Fibroblast of lung (primary cell): ENCODE results near the gene KLHL21. TPM values are rescaled to one million over a fixed set of nuclear protein-coding genes. Genes with fewer than 3 reads are reported as not detected.

Experiments used
- DNase-seq, 2 donors: peaks; one replicate each; pipeline versions ENCODE4 v3.0.0 to v3.0.0-alpha.2; 2010; ENCODE audit warnings: low read depth in 2 of 2
- H2AFZ ChIP-seq: 2 replicates; pipeline ENCODE4 v1.5.1; 2012; ENCODE audit warnings: low read length, control low read depth, inconsistent platforms
- H3K27ac ChIP-seq: 2 replicates; pipeline ENCODE4 v1.5.1; 2011; ENCODE audit warnings: low read length, control low read depth; ENCODE audit not compliant: insufficient read depth
- H3K27me3 ChIP-seq: 2 replicates; pipeline ENCODE4 v1.5.1; 2011; ENCODE audit warnings: mild to moderate bottlenecking, low read length; ENCODE audit not compliant: control insufficient read depth, insufficient read depth
- H3K36me3 ChIP-seq: 2 replicates; pipeline ENCODE4 v1.5.1; 2011; ENCODE audit warnings: low read length; ENCODE audit not compliant: control insufficient read depth, insufficient read depth
- H3K4me1 ChIP-seq: 2 replicates; pipeline ENCODE4 v1.5.1; 2011; ENCODE audit warnings: low read length; ENCODE audit not compliant: control insufficient read depth, insufficient read depth; ENCODE audit errors: extremely low read depth
- H3K4me2 ChIP-seq: 2 replicates; pipeline ENCODE4 v1.5.1; 2011; ENCODE audit warnings: low read length, control low read depth; ENCODE audit not compliant: insufficient read depth; ENCODE audit errors: extremely low read depth
- H3K4me3 ChIP-seq, 4 experiments: fragments of 200-600 bp in 1 of 4; sonication (generic) in 1 of 4; replicated peaks in 1 of 4; 2 replicates each; pipeline ENCODE4 v1.5.1; 2011 to 2016; ENCODE audit warnings: low read length in 4 of 4, low read depth in 3 of 4, mild to moderate bottlenecking in 3 of 4, control low read depth in 2 of 4, inconsistent platforms in 1 of 4, mixed read lengths in 1 of 4; ENCODE audit not compliant: insufficient read depth in 1 of 4; ENCODE audit errors: control extremely low read depth in 1 of 4
- H3K79me2 ChIP-seq: 2 replicates; pipeline ENCODE4 v1.5.1; 2012; ENCODE audit warnings: mild to moderate bottlenecking, low read length, inconsistent platforms; ENCODE audit not compliant: control insufficient read depth, insufficient read depth
- H3K9ac ChIP-seq: 2 replicates; pipeline ENCODE4 v1.5.1; 2011; ENCODE audit warnings: mild to moderate bottlenecking, low read length, control low read depth; ENCODE audit not compliant: insufficient read depth
- H3K9me3 ChIP-seq: 2 replicates; pipeline ENCODE4 v1.5.1; 2012; ENCODE audit warnings: low read depth, low read length; ENCODE audit not compliant: control insufficient read depth, insufficient read depth
- H4K20me1 ChIP-seq: 2 replicates; pipeline ENCODE4 v1.5.1; 2011; ENCODE audit warnings: low read length; ENCODE audit not compliant: control insufficient read depth, insufficient read depth; ENCODE audit errors: extremely low read depth
- CTCF ChIP-seq, 2 donors: IDR thresholded peaks in 1 of 2; conservative IDR thresholded peaks in 1 of 2; 1 replicate in 1 of 2; 2 replicates in 1 of 2; pipeline ENCODE4 v1.5.1; 2011 to 2012; ENCODE audit warnings: low read length in 2 of 2, control low read depth in 1 of 2, inconsistent platforms in 1 of 2, low read depth in 1 of 2, mild to moderate bottlenecking in 1 of 2
- EZH2 ChIP-seq: IDR thresholded peaks from 2 replicates; pipeline ENCODE4 v1.5.1; 2012; ENCODE audit warnings: low read length, control low read depth, mild to moderate bottlenecking; ENCODE audit errors: missing control alignments
- polyA plus RNA-seq, 2 donors: library from polyadenylated mRNA; depleted of rRNA in 1 of 2; stranded (reverse) in 1 of 2; unstranded in 1 of 2; fragments of >200 nt; gene quantifications; 2 replicates each; pipeline ENCODE4 v1.2.1, GENCODE V29; 2011 to 2012; ENCODE audit warnings: missing spikeins in 1 of 2
- total RNA-seq: library from RNA; depleted of rRNA; stranded (reverse); fragments of >200 nt; gene quantifications from 2 replicates; pipeline ENCODE4 v1.2.1, GENCODE V29; 2014

Gene KLHL21
- total and polyA plus RNA-seq, 2 donors (not counting 1 experiment from before 2014, with no cell fraction given), result 11.7 to 44.9 TPM

- H3K27me3 ChIP-seq, result no peaks in the 10 kb centered on the region
Observed at GRCh38 chr1:6588128-6588892, 14.4 kb downstream of the KLHL21 start.

DNA sequence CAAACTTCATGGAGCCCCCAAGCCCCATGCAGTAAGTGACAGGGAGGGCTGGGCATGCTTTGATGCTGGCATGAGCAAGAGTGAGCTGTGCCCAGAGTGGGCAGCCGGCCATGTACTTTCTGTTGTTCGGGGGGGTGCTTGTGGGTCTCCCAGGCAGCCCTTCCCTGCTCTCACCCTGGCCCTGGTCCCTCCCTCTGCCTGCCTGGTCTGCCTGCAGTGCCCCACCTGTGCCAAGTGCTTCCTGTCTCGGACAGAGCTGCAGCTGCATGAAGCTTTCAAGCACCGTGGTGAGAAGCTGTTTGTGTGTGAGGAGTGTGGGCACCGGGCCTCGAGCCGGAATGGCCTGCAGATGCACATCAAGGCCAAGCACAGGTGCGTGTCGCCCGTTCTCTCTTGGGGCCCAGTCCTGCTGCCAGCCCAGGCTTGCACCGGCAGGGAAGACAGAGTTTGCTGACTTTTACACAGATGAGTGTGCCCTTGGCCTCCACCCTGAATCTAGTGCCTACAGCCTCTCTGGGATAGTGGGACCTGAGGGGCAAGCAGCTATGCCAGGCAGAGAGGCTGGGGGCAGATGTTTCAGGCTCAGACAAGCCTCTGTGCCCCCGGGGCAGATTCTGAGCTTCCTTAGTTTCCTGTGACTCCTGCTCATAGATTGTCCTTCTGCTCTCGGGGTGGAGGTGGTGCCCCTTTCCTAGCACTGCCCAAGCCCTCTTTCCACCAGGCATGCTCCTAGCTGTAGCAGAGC is 15.2 kb downstream of the KLHL21 start:
- TF ChIP-seq EZH2 (no peak), CTCF (conservative IDR thresholded peaks at IDR 0.05 in 1 of 2, IDR thresholded peaks at IDR 0.05 in 1 of 2; ENCODE audit: low read depth in 1 of 2, low read length in 2 of 2) (no peak)
- Histone ChIP-seq H3K36me3 (peaks cover 11% of the 10 kb centered on the region), H4K20me1 (no peaks in the 10 kb centered on the region)

More at GRCh38 chr1:6588128-6588892, 14.4 kb downstream of the KLHL21 start:
- no peak overlapping the region for H3K9ac ChIP-seq
- peaks cover 4% of the 10 kb centered on the region for H3K79me2 ChIP-seq
- DNase-seq, result no peak
- no peaks in the 10 kb centered on the region for H3K4me1 ChIP-seq
- no peak overlapping the region for H3K27ac ChIP-seq
- H3K4me3 ChIP-seq, result no peak overlapping the region
- TF ChIP-seq EZH2, result no peak
- no peak for TF ChIP-seq CTCF (conservative IDR thresholded peaks at IDR 0.05 in 1 of 2, IDR thresholded peaks at IDR 0.05 in 1 of 2; ENCODE audit: low read depth in 1 of 2, low read length in 2 of 2)
- no peaks in the 10 kb centered on the region for H4K20me1 ChIP-seq
- no peak overlapping the region for H2AFZ ChIP-seq
- no peaks in the 10 kb centered on the region for H3K9me3 ChIP-seq
- no peak overlapping the region for H3K4me2 ChIP-seq
- peaks cover 16% of the 10 kb centered on the region for H3K36me3 ChIP-seq

DNA sequence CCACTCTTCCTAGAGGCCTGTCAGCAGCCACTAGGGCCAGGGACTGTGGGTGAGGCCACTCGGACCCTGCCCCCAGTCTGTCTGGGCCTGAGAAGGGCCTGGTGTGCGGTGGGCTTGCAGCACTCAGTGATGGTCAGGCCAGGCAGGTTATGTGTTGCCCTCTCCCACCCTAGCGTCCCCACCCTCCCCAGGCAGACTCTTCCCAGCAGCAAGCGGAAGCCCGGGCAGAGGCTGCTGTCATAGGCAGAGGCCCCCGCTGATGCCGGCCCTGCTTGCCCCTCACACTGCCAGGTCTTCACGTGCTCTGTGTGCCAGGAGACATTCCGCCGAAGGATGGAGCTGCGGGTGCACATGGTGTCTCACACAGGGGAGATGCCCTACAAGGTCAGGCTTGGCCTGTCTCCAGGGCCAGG is 16.3 kb downstream of the KLHL21 start:
- H3K9me3 ChIP-seq, result no peaks in the 10 kb centered on the region
- H3K4me1 ChIP-seq, result no peaks in the 10 kb centered on the region
- peaks cover 9% of the 10 kb centered on the region for H3K36me3 ChIP-seq
- no peaks in the 10 kb centered on the region for H3K79me2 ChIP-seq
- H4K20me1 ChIP-seq, result no peaks in the 10 kb centered on the region
- TF ChIP-seq CTCF (conservative IDR thresholded peaks at IDR 0.05 in 1 of 2, IDR thresholded peaks at IDR 0.05 in 1 of 2; ENCODE audit: low read depth in 1 of 2, low read length in 2 of 2) (no peak), EZH2 (no peak)
- DNase-seq, result no peak
- H2AFZ ChIP-seq, result no peak overlapping the region
- H3K27me3 ChIP-seq, result no peaks in the 10 kb centered on the region
- H3K4me3 ChIP-seq, result no peak overlapping the region
- H3K27ac ChIP-seq, result no peak overlapping the region
- H3K4me2 ChIP-seq, result no peak overlapping the region
- no peak overlapping the region for H3K9ac ChIP-seq

More for the DNA sequence above, 15.2 kb downstream of the KLHL21 start:
- Histone ChIP-seq H3K4me3 (no peak overlapping the region), H2AFZ (no peak overlapping the region), H3K4me1 (no peaks in the 10 kb centered on the region), H3K9me3 (no peaks in the 10 kb centered on the region), H3K9ac (no peak overlapping the region), H3K27me3 (no peaks in the 10 kb centered on the region), H3K79me2 (peaks cover 2% of the 10 kb centered on the region), H3K27ac (no peak overlapping the region), H3K4me2 (no peak overlapping the region)
- DNase-seq, result peak in 1 of 2 donors; percentile 9
